Brain pericyte (primary cell): ENCODE data around the gene TM4SF5.

ENCODE experiments used
- DNase-seq: peaks from one replicate; pipeline ENCODE4 v3.0.0-alpha.2; 2012; ENCODE audit warnings: low read depth, low spot score

The TM4SF5 gene, protein sequence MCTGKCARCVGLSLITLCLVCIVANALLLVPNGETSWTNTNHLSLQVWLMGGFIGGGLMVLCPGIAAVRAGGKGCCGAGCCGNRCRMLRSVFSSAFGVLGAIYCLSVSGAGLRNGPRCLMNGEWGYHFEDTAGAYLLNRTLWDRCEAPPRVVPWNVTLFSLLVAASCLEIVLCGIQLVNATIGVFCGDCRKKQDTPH

DNA sequence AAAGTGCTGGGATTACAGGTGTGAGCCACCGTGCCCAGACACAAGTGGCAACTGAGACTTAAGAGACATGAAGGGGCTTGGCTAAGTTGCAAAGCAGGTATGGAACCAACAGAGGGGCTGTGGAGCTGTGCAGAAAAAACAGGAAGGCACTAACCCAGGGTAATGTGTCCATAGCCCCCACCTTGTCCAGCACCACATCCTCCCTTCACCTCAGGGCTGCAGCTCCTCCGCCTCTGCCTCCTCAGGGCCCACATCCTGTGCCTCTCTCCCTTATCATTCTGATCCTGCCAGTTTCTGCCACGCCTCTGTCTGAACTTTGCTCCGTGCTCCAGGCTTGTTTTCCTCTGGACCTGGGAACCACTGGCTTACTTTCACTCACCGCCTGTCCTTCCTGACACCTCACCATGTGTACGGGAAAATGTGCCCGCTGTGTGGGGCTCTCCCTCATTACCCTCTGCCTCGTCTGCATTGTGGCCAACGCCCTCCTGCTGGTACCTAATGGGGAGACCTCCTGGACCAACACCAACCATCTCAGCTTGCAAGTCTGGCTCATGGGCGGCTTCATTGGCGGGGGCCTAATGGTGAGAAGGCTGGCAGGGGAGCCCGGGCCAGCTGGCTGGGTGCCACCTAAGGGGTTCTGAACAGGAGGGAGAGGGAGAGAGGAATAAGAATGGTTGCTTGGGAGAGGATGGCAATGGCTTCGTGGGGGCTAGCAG is at the start of gene TM4SF5:
Gene TM4SF5 (plus strand): TSS at position 368 of the 716 bp plus-strand sequence. CDS start 37 bp downstream, at position 405.
- no peak for DNase-seq

DNA sequence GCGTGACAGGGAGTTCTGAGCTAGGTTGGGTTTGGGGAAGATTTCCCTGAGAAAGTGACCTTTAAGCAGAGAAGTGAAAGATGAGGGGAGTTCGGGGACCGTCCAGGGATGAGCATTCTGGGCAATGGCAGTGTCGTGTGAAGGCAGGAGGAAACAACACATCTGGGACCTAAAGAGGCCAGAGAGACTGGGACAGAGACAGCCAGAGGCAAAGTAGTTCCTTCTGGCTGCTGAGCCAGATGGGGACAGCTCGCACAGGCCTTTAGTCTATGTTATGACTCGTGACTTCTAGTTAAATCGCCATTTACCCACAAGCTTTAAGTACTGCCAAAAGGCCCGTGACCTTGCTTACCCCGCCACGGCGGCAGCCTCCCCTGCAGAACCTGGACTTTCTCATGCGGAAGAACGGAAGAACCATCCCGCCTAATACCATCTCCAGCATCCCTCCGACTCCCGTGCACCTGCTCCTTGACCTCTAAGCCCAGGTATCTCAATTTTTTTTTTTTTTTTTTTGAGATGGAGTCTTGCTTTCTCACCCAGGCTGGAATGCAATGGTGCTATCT is 48.9 kb upstream of the TM4SF5 start:
- DNase-seq = no peak

DNA sequence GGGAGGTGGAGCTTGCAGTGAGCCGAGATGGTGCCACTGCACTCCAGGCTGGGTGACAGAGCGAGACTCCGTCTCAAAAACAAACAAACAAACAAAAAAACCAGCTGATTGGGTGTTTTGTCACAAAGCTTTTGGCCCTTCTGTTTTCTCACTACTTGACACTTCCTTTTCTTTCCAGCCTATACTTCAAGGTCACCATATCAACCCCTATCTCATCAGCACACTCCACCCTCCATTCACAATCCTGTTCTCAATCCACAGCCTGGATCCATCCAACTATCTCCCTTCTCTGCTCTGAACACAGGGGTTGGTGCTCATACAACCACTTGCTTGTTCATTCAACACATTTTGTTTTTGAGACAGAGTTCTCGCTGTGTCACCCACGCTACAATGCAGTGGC is 47.0 kb upstream of the TM4SF5 start:
- no peak for DNase-seq

DNA sequence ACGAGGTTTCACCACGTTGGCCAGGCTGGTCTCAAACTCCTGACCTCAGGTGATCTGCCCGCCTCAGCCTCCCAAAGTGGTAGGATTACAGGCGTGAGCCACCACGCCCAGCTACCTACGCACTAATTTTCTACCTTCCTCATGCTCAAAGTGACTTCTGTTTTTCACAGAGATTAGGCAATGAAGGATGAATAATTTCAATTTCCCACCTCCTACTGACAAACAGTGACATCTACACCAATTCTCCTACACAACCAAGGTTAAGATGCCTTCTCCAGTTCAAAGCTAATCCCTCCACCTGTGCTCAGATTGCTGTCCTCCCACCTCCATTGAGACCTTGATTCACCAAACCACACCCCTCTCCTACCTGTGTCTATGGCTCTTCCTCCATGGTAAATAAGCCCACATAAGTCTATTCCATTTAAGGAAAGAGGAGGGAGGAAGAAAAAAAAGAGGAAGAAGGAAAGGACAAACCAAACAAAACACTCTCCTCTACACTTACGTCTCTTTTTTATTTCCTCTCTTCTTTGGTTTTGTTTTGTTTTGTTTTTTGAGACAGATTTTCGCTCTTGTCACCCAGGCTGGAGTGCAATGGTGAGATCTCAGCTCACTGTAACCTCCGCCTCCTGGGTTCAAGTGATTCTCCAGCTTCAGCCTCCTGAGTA is 45.9 kb upstream of the TM4SF5 start:
- no peak for DNase-seq

DNA sequence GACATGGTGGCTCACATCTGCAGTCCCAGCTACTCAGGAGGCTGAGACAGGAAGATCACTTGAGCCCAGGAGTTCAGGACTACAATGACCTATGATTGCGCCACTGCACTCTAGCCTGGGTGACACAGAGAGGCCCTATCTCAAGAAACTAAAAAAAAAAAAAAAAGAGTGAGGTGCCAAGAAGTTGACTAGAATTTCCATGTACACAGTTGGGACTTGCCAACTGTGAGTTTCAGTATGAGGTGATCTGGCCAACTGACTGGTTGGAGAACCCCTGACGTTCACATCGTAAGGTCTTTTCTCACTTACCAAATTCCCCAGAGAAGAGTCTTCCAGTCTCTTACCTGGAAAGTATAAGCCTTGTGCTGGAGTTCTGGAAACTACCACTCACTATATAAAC is 43.6 kb upstream of the TM4SF5 start:
- DNase-seq = no peak

DNA sequence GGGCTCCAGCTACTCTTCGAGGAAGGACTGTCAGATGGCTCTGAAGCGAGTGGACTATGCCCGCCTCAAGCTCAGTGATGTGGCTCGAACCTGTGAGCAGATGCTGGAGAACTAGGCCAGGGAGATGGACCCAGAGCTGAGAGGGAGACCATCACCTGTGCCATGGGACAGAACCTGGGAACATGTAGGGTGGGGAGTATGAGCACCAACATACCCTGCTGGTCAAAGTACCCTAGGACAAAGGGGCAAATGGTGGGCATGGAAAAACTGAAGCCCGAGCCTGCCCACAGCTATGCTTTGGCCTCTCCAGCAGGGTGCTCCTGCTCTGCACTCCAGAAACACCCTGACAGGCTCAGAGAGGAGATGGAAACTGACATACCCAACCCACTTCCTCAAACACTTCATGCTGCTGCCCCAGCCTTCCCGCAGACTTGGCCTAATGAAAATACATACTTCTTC is 38.6 kb upstream of the TM4SF5 start:
- no peak for DNase-seq

DNA sequence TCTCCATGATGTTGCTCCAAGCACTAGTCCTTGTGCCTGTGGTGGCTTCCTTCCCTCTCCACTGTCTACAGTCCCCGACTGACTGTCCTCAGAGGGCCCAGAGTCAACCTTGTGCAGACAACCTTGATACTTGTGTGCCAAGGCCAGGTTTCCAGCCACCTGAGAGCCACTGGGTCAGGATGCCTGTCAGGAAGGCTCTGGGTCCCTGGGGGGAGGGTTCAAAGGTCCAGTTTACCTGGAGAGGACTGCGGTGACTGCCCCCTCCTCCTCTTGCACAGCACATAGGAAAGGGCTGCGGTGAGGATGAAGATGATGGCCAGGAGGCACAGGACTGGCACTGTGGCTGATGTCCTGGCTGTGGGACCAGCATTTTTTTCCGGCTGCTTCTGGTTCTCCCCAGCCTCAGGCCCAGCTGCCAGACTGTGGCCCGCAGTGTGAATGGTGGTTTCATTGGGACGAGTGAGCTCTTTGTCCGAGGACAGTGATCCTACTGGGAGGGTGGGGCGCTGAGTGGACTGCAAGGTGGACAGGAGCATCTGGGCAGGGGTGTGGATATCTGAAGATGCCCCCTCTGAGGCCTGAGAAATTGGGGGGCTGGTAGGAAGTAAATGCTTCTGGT is 36.7 kb upstream of the TM4SF5 start:
- no peak for DNase-seq

DNA sequence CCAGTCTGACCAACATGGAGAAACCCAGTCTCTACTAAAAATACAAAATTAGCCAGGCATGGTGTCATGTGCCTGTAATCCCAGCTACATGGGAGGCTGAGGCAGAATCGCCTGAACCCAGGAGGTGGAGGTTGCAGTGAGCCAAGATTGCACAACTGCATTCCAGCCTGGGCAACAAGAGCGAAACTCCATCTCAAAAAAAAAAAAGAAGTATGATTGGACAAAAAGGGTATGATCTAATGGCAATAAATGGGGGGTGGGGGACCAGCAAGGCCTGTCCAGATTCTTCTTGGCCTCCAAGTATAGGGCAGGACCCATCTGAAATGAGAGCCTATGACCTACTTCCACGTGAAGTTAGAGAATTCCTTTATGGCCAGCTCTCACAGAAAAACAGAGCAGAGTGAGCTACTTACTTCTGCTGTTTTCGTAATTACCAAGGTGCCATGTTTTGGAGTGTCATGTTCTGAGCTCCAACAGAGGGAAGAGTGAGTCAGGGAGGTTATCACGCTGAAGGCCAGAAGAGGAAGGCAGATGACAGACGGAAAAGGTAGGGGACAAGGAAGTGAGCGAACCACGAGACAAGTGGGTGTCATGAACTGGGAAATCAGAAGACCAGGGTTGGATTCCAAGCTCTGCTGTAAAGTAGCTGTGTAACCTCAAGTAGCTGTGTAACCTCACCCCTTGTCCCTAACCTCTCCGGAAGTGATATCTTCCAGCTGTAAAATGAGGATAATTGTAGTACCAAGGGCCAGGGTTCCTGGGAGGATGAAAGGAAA is 35.6 kb upstream of the TM4SF5 start:
- no peak for DNase-seq

DNA sequence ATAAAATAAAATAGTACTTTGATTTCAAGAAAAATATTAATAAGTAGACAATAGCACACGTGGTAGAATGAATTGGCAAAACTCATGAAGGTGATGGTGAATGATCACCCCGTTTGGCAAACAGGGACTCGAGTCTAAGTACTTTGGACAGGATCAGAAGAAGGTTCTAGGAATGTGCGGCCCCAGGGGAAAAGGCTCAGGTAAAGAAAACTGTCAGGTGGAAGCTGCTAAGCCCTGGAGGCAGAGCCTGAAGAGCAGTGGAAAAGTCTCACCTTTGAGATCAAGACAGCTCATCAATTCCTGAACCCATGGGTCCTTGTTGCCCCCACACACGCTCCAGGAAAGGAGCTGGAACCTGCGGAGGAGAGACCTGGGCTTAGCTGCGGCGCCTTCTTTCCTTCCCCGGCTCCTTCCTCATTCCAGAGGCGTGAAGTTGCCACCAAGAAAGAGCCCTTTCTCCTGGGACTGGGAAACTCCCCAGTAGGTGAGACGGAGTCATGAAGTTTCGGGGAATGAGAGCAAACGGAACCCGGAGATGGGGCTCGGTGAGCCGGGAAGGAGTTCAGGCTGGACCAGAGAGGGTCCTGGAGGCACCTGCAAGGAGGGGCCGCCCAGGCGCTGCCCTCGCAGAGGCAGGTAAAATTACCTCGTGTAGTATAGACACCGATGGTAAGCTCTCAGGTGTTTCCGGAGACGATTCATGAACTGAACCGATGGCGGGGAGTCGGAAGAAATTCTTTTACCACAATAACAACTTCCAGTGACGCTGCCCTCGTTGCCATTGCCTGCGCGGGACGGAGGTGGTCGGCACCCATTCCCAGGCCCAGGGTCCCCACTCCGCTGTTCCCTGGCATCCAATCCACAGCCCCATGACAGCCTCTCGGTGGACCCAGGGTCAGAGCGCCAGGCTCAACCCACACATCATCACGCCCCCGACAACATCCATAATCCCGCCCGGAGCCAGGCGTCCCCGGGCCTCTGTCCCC is 33.3 kb upstream of the TM4SF5 start:
- no peak for DNase-seq

DNA sequence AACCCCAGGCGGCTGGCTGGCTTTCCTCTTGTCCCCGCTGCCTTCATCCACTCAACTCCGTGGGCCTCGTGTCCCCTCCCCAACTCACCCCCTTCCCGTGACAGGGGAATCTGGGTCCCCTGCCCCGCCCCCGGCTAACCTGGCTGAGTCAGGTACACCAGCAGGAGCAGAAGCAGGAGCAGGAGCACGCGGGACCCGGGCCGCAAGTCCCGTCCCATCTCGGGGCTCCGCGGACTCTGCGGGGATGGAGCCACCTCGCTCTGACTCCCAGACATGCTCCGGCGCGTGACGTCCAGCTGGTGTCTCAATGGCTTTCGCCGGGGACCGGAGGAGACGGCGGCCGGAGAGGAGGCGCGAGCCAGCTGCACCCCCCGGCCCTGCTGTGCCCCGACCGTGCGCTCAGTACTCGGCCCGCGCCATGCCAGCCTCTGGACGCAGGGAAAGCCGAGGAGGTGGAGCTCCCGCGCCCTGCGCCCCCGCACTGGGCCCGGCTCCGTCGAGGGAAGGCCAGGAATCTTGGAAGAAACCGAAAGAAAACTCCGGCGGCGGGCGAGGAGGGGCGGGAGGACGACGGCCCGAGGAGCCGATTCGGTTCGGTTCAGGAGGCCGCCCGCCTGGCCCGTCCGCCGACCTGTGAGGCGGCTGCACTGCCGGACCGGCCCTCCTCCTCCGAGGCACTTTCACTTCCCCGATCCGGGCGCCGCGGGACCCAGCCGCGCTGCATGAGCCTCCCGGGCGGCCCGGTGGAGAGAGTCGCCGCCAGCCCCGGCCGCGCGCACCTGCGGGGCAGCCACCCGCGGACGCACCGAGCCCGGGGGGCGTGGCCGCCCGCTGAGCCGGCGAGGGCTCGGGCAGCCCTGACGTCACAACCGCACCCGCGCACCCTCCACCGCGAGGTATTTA is 32.3 kb upstream of the TM4SF5 start, which contains the start of the genes CXCL16 and ZMYND15:
Gene CXCL16 (minus strand): TSS at position 807 of the 903 bp plus-strand sequence. CDS start 589 bp downstream, at position 218.
Gene ZMYND15 (plus strand): TSS at position 712 of the 903 bp plus-strand sequence. CDS start 716 bp downstream, outside the sequence.
- DNase-seq = no peak

DNA sequence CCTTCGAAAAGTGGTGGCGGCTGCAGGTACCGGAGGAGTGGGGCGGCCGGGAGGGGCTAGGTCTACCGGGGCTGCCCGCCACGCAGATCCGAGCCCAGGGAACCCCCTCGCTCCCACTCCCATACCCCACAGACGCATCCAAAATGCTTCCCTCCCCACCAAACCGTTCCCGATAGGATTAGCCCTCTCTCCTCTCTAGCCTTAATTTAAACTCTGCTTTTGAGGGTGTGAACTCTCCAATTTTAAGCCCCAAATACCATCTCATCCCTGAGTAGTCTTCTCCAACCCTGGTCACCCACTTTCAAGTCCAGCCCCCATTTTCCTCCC is 31.7 kb upstream of the TM4SF5 start:
- DNase-seq = no peak

DNA sequence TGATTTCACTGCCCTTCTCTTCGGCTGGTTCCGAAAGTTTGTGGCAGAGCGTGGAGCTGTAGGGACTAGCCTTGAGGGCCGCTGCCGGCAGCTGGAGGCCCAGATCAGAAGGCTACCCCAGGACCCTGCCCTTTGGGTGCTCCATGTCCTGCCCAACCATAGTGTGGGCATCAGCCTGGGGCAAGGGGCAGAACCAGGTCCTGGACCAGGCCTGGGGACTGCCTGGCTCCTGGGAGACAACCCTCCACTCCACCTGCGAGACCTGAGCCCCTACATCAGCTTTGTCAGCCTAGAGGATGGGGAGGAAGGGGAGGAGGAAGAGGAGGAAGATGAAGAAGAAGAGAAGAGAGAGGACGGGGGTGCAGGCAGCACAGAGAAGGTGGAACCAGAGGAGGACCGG is 31.1 kb upstream of the TM4SF5 start:
- no peak for DNase-seq

DNA sequence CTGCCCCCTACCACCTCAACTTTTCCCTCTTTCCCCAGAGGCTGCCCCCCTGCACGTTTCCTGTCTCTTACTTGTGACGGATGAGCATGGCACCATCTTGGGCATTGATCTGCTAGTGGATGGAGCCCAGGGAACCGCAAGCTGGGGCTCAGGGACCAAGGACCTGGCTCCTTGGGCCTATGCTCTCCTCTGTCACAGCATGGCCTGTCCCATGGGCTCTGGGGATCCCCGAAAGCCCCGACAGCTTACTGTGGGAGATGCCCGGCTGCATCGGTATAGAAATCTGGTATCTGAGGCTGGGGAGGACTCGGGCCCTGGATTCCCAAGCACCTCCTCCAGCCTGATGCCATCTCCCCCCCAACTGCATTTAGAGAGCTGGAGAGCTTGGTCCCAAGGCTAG is 30.1 kb upstream of the TM4SF5 start:
- DNase-seq = no peak

DNA sequence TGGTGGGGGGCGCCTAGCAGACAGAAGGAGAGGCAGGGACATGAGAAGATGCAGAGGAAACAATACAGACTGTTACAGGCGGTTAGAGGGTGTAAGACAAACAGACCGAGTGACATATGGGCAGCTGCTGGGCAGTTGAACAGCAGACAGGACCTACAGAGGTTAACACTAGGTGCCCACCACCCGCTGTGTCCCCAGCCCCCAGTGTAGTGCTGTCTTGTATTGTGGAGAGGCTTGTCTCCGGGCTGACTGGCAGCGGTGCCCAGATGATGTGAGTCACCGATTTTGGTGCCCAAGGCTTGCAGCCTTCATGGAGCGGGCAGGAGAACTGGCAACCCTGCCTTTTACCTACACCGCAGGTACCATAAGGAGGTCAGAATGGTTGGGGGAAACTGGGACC is 29.6 kb upstream of the TM4SF5 start:
- no peak for DNase-seq

DNA sequence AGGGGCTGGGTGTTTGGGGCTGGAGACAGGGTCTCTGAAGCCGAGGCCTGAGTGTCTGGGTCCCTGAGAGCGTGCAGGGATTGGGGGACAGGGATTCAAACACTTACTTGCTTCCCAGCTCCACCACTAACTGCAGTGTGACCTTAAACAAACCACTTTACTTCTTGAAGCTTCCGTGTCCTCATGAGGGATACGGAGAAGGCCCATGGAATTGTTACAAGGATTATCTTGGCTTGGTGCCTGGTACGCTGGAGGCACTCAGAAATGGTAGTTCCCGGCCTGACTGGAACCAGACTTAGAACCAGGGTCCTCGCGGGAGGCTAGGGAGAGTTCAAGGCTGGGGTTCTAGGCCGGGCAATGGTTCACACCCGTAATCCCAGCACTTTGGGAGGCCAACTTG is 29.1 kb upstream of the TM4SF5 start:
- DNase-seq = no peak

DNA sequence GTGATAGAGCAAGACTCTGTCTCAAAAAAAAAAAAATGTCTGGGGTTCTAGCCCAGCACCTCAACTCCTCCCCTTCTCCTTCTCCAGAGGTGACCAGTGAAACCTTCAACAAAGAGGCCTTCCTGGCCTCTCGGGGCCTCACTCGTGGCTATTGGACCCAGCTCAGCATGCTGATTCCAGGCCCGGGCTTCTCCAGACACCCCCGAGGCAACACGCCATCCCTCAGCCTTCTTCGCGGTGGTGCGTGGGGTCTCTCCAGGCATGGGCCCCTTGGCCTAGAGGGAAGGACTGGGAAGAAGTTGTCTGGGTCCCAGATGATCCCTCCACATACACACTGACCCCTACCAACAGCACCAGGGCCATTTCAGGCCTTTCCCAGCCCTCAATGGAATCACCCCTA is 28.5 kb upstream of the TM4SF5 start:
- no peak for DNase-seq

DNA sequence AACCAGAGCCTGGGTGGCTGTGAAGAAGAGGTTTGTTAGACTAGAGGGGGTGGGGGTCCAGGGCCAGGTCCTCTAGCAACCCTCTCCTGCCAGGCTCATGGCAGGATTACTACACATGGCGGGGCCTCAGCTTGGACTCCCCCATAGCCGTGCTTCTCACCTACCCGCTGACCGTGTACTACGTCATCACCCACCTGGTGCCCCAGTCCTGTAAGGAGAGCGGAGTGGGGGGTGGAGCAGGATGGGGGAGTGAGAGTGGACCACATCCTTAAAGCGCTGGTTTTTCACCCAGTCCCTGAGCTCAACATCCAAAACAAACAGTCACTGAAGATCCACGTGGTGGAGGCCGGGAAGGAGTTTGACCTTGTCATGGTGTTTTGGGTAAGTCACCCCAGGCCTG is 27.8 kb upstream of the TM4SF5 start:
- DNase-seq = no peak

DNA sequence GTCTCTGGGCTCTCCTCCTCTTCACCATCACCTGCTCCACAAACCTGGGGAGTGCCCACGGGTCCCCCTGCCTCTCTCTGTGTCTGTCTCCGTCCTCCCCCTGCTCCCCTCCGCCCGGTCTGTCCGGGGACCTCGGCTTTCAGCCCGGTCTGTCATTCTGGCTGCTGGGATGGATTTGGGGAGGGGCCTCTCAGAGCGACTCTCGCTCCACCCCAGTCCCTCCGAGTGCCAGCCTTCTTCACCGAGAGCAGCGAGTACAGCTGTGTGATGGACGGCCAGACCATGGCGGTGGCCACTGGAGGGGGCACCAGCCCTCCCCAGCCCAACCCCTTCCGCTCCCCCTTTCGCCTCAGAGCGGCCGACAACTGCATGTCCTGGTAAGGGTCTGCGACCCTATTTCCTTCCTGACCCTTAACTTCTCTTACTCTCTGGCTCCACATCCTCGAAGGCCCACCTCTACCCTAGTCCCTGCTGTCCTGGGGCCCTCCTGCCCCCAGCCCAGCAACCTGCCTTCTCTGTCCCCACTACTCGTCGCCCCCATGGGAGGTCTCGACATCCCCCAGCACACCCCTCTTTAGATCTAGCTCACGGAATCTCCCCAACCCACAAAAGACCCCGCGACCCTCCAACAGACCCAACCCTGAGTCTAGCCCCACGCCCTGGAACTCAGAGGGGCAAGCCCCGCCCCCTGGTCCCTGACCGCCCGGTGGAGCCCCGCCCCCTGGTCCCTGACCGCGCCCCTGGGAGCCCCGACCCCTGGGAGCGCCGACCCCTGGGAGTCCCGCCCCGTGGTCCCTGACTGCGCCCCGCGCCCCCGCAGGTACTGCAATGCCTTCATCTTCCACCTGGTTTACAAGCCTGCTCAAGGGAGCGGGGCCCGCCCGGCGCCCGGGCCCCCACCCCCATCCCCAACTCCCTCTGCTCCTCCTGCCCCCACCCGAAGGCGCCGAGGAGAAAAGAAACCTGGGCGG is 26.4 kb upstream of the TM4SF5 start:
- no peak for DNase-seq
